SK-N-MC (cell line): ENCODE results near the gene MTFR1L.

ENCODE experiments used
- EZH2 ChIP-seq: fragments of 200-600 bp; sonication (generic); IDR thresholded peaks from one replicate; pipeline ENCODE4 v1.6.1; 2017; ENCODE audit warnings: antibody characterized with exemption
- FOXP2 ChIP-seq: optimal IDR thresholded peaks from 2 replicates; pipeline ENCODE3; 2011; ENCODE audit warnings: mild to moderate bottlenecking, moderate library complexity; ENCODE audit not compliant: insufficient read depth; ENCODE audit errors: extremely low read length, control extremely low read depth
- POLR2AphosphoS5 ChIP-seq: IDR thresholded peaks from 2 replicates; pipeline ENCODE4 v1.6.1; 2012; ENCODE audit warnings: mild to moderate bottlenecking, low read depth, low read length, borderline replicate concordance

DNA sequence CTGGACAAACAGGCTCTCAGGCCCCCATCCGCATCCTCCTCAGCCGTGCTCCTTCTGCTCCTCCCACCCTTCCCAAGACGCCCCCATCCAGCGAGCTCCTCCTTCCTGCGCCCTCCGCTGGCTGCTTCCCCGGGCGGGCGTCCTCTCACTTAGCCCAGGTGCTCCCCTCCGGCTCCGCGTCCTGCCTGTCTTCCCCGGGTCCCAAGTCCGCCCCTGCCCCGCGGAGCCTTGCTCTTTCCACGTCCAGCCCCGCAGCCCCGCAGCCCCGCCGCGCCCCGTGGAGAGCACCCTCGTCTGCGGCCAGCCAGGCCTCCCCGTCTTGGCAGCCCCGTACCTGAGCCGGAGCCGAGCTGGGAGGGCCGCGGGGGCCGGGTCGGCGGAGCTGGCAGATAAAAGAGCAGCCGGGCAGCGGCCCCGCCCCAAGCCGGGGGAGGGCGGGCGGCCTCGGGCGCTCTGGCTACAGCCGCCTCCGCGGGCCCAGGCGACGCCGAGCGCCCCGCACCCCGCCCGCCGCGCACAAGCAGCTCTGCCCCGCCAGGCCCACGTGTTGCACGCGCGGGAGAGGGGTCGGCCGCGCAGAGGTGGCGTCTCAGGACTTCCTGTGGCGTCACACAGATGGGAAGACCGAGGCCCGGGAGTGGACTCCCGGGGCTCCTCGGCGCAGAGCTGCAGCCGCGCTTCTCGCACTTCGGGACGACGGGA lies 55.6 kb downstream of the MTFR1L start, which contains the start of gene PAQR7:
- TF ChIP-seq POLR2AphosphoS5 (no peak), EZH2 (no peak), FOXP2 (no peak)
